Eye (tissue), 1 donor: Measurements from ENCODE around the gene CCDC106.

ENCODE experiments used
- DNase-seq: peaks from one replicate; pipeline ENCODE4 v3.0.0-alpha.2; 2015

The CCDC106 gene

DNA sequence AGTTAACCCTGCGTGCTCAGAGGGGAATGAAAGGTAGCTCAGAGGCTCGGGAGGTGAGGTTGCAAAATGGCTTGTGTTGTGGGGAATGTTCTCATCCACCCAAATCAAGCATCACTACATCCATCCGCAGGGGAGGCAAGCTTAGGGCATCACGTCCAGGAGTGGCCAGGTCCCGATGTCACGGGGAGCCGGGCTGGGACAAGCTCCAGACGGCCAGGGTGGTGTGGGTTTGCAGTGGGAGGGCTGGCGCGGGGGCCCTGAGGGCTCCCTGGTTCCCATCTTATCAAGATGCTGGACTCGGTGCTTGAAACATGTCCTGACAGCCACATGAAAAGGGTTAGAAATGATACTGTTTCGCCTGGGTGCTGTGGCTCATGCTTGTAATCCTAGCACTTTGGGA is 52.8 kb downstream of the CCDC106 start:
- DNase-seq, result no peak

DNA sequence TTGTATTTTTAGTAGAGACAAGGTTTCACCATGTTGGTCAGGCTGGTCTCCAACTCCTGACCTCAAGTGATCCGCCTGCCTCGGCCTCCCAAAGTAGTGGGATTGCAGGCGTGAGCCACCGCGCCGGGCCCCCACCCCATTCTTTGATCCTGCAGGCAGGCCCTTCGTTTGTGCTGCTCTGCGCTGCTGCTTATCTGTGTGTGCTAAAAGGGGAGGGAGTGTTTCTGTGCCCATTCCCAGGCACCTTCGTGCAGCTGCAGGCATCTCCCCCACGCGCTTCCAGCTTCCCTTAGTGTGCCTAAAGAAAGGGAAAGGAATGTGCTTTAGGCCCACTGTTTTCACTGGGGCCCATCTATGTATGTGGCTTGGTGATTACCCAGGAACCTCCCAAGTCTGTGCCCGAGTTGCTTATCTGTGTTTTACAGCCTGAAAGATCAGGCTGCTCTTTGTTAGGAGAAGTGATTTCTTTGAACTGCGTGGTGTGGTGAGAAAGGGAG is 54.2 kb downstream of the CCDC106 start:
- no peak for DNase-seq
